IPS DF 6.9 (cell line): ENCODE measurements around the gene TMC8.

ENCODE experiments used
- DNase-seq: peaks from one replicate; pipeline ENCODE4 v3.0.0-alpha.2; 2013; ENCODE audit warnings: low read depth, low spot score
- H3K27ac ChIP-seq: one replicate; pipeline ENCODE4 v1.5.1; 2013; ENCODE audit warnings: low read length, control low read depth
- H3K27me3 ChIP-seq: 2 replicates; pipeline ENCODE4 v1.6.1; 2013; ENCODE audit warnings: mild to moderate bottlenecking, low read length; ENCODE audit not compliant: control insufficient read depth, insufficient read depth
- H3K36me3 ChIP-seq: 2 replicates; pipeline ENCODE4 v1.6.1; 2013; ENCODE audit warnings: low read length; ENCODE audit not compliant: control insufficient read depth, insufficient read depth
- H3K4me1 ChIP-seq: 2 replicates; pipeline ENCODE4 v1.6.1; 2013; ENCODE audit warnings: low read length; ENCODE audit not compliant: control insufficient read depth, insufficient read depth
- H3K4me3 ChIP-seq: 2 replicates; pipeline ENCODE4 v1.5.1; 2013; ENCODE audit warnings: mild to moderate bottlenecking, low read length
- H3K9me3 ChIP-seq: 2 replicates; pipeline ENCODE4 v1.6.1; 2013; ENCODE audit warnings: low read length, inconsistent platforms; ENCODE audit not compliant: control insufficient read depth, insufficient read depth
- WGBS: extraction: QIAGEN DNeasy Blood & Tissue Kit; methylation state at CpG from one replicate; pipeline ENCODE4 v1.1.7; 2013; ENCODE audit warnings: mixed read lengths, missing lambda C conversion rate; ENCODE audit not compliant: insufficient read length, insufficient coverage; 5-methylcytosine and 5-hydroxymethylcytosine counted together

Gene TMC8

GRCh38 chr17:78123258-78123929 lies 7.2 kb upstream of the TMC8 start:
- Histone ChIP-seq H3K36me3 (peaks cover 48% of the 10 kb centered on the region), H3K9me3 (no peaks in the 10 kb centered on the region), H3K27me3 (no peaks in the 10 kb centered on the region), H3K27ac (no peak overlapping the region), H3K4me3 (no peak overlapping the region), H3K4me1 (peaks cover 6% of the 10 kb centered on the region; the same call in 1 of the 2 replicates)
- WGBS: 100% methylated on average over 4 of the region's 5 CpGs
- no peak for DNase-seq

DNA sequence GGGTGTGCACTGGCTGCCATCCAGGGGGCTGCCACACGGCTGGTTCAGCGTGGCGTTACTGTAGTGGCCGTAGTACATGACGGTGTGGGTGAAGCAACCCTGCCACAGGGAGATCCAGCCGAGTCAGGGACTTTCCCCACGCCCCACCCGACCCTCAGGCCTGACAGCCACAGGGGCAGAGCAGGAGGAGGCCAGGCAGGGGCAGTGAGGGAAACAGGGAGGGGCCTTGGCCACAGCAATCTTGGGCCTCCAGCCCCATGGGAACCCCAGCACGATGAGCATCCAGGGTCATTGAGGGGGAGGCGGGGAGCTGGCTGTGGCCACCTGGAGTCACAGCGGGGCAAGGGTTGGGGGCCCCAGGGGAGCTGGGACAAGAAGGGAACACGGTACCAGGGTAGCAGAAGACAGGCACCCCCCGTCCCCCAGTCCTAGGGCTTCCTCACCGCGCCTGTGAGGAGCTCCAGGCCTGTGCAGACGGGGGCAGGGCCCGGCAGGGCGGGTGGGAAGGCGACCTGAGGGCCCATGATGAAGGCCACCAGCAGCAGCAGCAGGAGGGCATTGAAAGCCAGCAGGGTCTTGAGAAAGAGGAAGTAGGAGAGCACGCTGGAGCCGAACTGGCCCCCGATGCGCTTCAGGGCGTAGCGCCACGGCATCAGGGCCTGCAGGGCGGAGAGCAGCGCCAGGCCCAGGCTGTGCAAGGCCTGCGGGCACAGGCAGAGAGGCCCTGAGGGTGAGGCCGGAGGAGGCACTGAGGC lies 6.3 kb upstream of the TMC8 start:
- DNase-seq: no peak
- Histone ChIP-seq H3K36me3 (peaks cover 45% of the 10 kb centered on the region), H3K4me1 (peaks cover 6% of the 10 kb centered on the region; the same call in 1 of the 2 replicates), H3K4me3 (no peak overlapping the region), H3K27ac (no peak overlapping the region), H3K27me3 (no peaks in the 10 kb centered on the region), H3K9me3 (no peaks in the 10 kb centered on the region)
- no CpG with 5 or more reads among the region's 30 CpGs for WGBS

DNA sequence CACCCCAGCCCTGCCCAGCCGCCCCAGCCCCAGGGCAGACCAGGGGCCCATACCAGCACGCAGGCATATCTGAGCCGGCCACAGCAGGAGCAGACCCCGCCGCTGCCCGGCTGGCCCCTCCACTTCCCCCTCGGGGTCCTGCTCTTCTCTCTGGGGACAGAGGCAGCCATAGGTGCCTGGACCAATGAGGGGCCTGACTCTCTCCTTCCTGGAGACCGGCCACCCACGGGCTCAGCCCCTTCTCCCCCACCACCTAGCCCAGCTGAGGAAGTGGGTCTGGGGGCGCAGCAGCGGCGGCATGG lies 5.8 kb upstream of the TMC8 start:
- Histone ChIP-seq H3K4me3 (no peak overlapping the region), H3K4me1 (peaks cover 7% of the 10 kb centered on the region)

DNA sequence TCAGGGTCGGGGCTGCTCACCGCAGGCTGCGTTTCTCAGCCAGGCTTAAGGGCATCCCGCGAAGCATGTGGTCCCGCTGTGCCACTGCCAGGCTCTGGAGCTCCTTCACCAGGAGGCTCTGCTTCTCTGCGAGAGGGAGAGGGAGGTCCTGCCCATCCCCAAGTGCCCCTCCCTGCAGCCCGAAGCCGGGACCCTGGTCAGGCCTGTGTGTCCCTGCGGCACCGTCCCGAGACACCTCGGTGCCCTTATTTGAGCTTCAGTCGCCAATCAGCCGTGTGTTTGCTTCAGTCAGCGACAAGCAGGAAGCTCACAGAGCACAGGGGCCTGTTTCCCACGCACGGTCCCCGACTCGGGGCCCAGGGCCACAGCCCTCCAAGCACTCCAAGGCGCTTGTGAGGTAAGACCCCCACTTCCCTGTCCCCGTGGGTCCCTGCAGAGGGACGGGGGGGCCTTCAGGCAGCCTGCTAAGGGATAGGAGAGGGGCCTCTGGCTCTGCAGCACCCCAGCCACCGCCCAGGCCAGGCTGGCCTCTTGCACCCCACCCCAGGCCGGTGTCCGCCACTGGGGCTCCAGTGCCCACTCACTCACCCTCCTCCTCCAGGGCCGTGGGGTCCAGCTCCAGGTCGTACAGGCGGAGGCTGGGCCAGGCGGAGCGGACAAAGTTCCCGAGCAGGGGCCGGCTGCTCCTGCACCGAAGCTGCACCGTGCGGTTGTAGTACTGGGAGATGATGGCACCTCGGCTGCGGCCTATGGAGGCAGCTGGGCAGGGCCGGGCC lies 5.2 kb upstream of the TMC8 start:
- WGBS: no CpG with 5 or more reads among the region's 39 CpGs
- Histone ChIP-seq H3K9me3 (no peaks in the 10 kb centered on the region), H3K4me1 (peaks cover 9% of the 10 kb centered on the region), H3K4me3 (no peak overlapping the region), H3K27me3 (no peaks in the 10 kb centered on the region), H3K27ac (no peak overlapping the region), H3K36me3 (peaks cover 47% of the 10 kb centered on the region)
- no peak for DNase-seq

More for the DNA sequence above, 5.8 kb upstream of the TMC8 start:
- Histone ChIP-seq H3K27me3 (no peaks in the 10 kb centered on the region), H3K36me3 (peaks cover 45% of the 10 kb centered on the region), H3K27ac (no peak overlapping the region), H3K9me3 (no peaks in the 10 kb centered on the region)
- no CpG with 5 or more reads among the region's 12 CpGs for WGBS
- DNase-seq: no peak

- Histone ChIP-seq H3K4me3 (no peak overlapping the region), H3K36me3 (peaks cover 41% of the 10 kb centered on the region), H3K27ac (no peak overlapping the region), H3K9me3 (no peaks in the 10 kb centered on the region), H3K4me1 (peaks cover 11% of the 10 kb centered on the region), H3K27me3 (no peaks in the 10 kb centered on the region)
- WGBS: no CpG with 5 or more reads among the region's 25 CpGs
- DNase-seq: no peak
Measured at GRCh38 chr17:78125976-78126894, 4.3 kb upstream of the TMC8 start.

GRCh38 chr17:78126895-78127238 lies 3.7 kb upstream of the TMC8 start:
- no peaks in the 10 kb centered on the region for H3K27me3 ChIP-seq
- H3K27ac ChIP-seq: no peak overlapping the region
- no peak overlapping the region for H3K4me3 ChIP-seq
- no peaks in the 10 kb centered on the region for H3K9me3 ChIP-seq
- peaks cover 35% of the 10 kb centered on the region for H3K36me3 ChIP-seq
- peaks cover 11% of the 10 kb centered on the region for H3K4me1 ChIP-seq
- DNase-seq: no peak
- WGBS: no CpG with 5 or more reads among the region's 6 CpGs

DNA sequence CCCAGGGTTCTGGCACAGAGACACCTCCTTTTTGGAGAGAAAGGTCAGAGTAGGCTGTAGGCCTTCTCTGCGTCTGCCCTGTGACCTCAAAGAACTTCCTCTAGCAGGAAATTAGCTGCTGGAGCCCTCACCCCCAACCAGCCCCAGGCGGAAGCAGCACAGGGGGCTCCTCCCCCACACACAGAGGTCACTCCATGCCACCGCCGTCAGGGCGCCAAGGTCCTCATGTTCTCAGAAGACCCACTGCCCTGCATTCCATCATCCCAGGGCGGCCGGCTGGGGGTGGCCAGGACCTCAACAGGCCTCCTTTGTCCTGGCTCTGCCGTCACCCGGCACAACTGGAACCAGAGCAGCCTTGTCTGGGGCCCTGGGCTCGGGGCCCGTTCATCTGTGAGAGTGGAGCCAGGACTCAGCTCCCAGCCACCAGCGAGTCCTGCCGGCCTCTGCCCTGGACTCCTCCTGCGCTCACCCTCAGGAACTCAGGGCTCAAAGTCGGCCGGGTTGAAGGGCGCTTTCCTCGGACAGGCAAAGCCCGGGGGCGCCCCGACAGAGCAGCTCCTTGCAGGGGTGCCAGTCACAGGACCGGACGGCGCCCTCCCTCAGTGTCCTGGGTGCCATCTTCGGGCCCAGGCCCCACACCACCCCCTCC lies 3.2 kb upstream of the TMC8 start:
- Histone ChIP-seq H3K4me1 (peaks cover 11% of the 10 kb centered on the region), H3K4me3 (peak overlapping the region; percentile 54; the same call in 1 of the 2 replicates), H3K9me3 (no peaks in the 10 kb centered on the region), H3K27ac (no peak overlapping the region), H3K27me3 (no peaks in the 10 kb centered on the region), H3K36me3 (peaks cover 31% of the 10 kb centered on the region)
- no peak for DNase-seq
- WGBS: no CpG with 5 or more reads among the region's 25 CpGs

- no peak for DNase-seq
- peaks cover 11% of the 10 kb centered on the region for H3K4me1 ChIP-seq
- no CpG with 5 or more reads among the region's 39 CpGs for WGBS
Measured at GRCh38 chr17:78127888-78128550, 2.6 kb upstream of the TMC8 start.

DNA sequence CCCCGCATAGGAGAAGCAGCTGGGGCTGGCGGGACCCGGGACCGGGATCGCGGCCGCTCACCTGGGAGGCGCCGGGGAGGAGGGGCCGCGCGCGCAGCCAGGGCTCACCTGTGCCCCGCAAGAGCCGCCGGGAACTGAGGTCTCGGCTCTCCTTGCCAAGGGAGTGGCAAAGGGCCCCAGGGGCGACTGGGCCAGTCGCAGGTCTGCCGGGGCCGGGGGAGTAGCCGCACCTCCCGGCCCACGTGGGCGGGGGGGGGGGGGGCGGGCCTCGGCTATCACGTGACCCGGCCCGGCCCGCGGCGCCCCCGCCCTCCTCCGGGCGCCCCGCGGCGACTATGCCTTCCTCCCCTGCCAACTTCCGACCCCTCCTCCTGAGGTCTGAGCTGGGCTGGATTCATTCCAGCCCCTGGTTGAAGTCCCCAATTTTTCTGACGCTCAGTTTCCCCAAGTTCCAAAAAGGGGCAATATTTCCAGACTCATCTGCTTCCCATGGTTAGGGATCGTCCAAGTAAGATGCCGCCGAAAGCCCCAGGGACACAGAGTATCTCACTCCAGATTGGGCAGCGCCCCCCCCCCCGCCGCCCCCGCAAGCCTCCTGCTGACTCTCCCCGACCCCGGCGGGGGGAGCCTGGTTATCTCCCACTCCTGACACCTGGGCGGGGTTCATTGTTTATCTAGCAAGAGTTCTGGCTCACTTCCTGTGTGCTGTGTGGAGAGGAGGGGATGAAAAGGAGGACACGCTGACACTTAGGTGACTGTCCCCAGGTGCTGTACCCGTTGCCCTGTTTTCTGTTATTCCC lies 1.8 kb upstream of the TMC8 start, which contains the start of gene TMC6:
Gene TMC6, minus strand, starts transcription at position 205 of the 800 bp plus-strand sequence. CDS start 1,923 bp downstream, outside the sequence.
- Histone ChIP-seq H3K4me3 (peak within 1 kb of the TSS; percentile 54; the same call in 1 of the 2 replicates), H3K36me3 (peaks cover 18% of the 10 kb centered on the region), H3K27me3 (no peaks in the 10 kb centered on the region), H3K27ac (no peak within 1 kb of the TSS), H3K4me1 (peaks cover 11% of the 10 kb centered on the region), H3K9me3 (no peaks in the 10 kb centered on the region)
- no CpG with 5 or more reads among the region's 54 CpGs for WGBS
- DNase-seq: no peak

More at GRCh38 chr17:78127888-78128550, 2.6 kb upstream of the TMC8 start:
- Histone ChIP-seq H3K36me3 (peaks cover 25% of the 10 kb centered on the region), H3K4me3 (peak overlapping the region; percentile 54; the same call in 1 of the 2 replicates), H3K27me3 (no peaks in the 10 kb centered on the region), H3K27ac (no peak overlapping the region), H3K9me3 (no peaks in the 10 kb centered on the region)
